Natural killer cell (primary cell): ENCODE measurements around the gene ZCCHC10. TPM values are rescaled to one million over a fixed set of nuclear protein-coding genes. Genes with fewer than 3 reads are reported as not detected.

Experiments used
- ATAC-seq, 3 donors: fragments of 150-1000 bp in 2 of 3; fragments of 200-7000 bp in 1 of 3; cut with Tn5 transposase; 1 replicate in 1 of 3; 2 replicates in 2 of 3; pipeline ENCODE4 v1.10.0; 2021; ENCODE audit warnings: mild to moderate bottlenecking in 2 of 3, moderate library complexity in 2 of 3
- DNase-seq, 2 donors: peaks; one replicate each; pipeline versions ENCODE4 v3.0.0 to v3.0.0-alpha.2; 2013 to 2021; ENCODE audit warnings: mixed read lengths in 1 of 2
- H3K27ac ChIP-seq: one replicate; pipeline ENCODE4 v1.5.1; 2013; ENCODE audit warnings: mild to moderate bottlenecking, low read length
- H3K27me3 ChIP-seq: one replicate; pipeline ENCODE4 v1.6.1; 2013; ENCODE audit warnings: low read length; ENCODE audit not compliant: control insufficient read depth, insufficient read depth
- H3K36me3 ChIP-seq: one replicate; pipeline ENCODE4 v1.6.1; 2013; ENCODE audit warnings: low read length; ENCODE audit not compliant: control insufficient read depth, insufficient read depth
- H3K4me1 ChIP-seq: one replicate; pipeline ENCODE4 v1.6.1; 2013; ENCODE audit warnings: low read length; ENCODE audit not compliant: control insufficient read depth, insufficient read depth
- H3K4me3 ChIP-seq: one replicate; pipeline ENCODE4 v1.5.1; 2013; ENCODE audit warnings: low read length
- H3K9me3 ChIP-seq: one replicate; pipeline ENCODE4 v1.6.1; 2013; ENCODE audit warnings: low read length; ENCODE audit not compliant: control insufficient read depth, insufficient read depth
- H3K27ac Mint-ChIP-seq, 2 donors: one replicate each; pipeline ENCODE4 v1.8.0; 2022; ENCODE audit warnings: mild to moderate bottlenecking in 2 of 2, mixed read lengths in 2 of 2, moderate library complexity in 1 of 2
- H3K27me3 Mint-ChIP-seq, 2 donors: one replicate each; pipeline ENCODE4 v1.8.0; 2022; ENCODE audit warnings: low read depth in 2 of 2, mixed read lengths in 2 of 2
- H3K36me3 Mint-ChIP-seq: one replicate; pipeline ENCODE4 v1.8.0; 2022; ENCODE audit warnings: mixed read lengths
- H3K4me1 Mint-ChIP-seq, 2 donors: one replicate each; pipeline ENCODE4 v1.8.0; 2022; ENCODE audit warnings: mixed read lengths in 2 of 2
- H3K4me3 Mint-ChIP-seq: one replicate; pipeline ENCODE4 v1.8.0; 2022; ENCODE audit warnings: mild to moderate bottlenecking, moderate library complexity, mixed read lengths
- H3K9me3 Mint-ChIP-seq, 2 donors: one replicate each; pipeline ENCODE4 v1.8.0; 2022; ENCODE audit warnings: mixed read lengths in 2 of 2
- WGBS: methylation state at CpG from one replicate; pipeline ENCODE4 v1.1.7; 2013; ENCODE audit warnings: missing lambda C conversion rate; ENCODE audit not compliant: insufficient coverage; 5-methylcytosine and 5-hydroxymethylcytosine counted together
- intact Hi-C: fragments of 100-400 bp; cut with micrococcal nuclease; formaldehyde crosslinking; loops from one replicate; pipeline ENCODE4 v1.14.2; 2022
- total RNA-seq, 4 donors: library from RNA; stranded (reverse); fragments of 120-200 nt in 1 of 4; gene quantifications; one replicate each; pipeline versions ENCODE4 v1.2.3 to v1.2.4, GENCODE V29; 2013 to 2022
- TF ChIP-seq, protein P1 (sequence below): fragments of 200-600 bp; IDR thresholded peaks from one replicate; pipeline ENCODE4 v1.8.0; 2022; ENCODE audit warnings: antibody characterized with exemption

Gene ZCCHC10
- total RNA-seq, 3 donors from 2014 or later (not counting 1 experiment from before 2014, with no cell fraction given) = 18.4 to 20.5 (median 20.4) TPM

DNA sequence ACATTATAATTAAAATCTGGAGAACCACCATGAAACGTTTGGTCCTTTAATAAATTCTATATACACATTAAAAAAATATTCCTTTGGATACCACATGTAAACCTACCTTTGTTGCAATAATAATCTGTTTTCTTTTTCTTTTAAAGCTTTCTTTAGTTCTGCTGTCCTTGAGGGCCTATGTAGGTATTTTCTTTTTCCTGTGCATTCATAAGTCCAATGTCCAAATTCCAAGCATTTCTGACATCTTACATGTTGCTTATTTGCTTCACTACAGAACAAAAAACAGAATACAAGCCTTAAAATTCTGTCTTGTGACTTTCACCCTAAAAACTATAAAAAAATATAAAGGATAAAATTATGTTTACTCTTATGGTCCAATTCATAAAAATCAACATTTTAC lies 19.7 kb downstream of the ZCCHC10 start:
- no peaks in the 10 kb centered on the region for H3K36me3 Mint-ChIP-seq
- no CpG with 5 or more reads among the region's 1 CpG for WGBS
- no peaks in the 10 kb centered on the region for H3K27me3 ChIP-seq
- H3K27me3 Mint-ChIP-seq = no peaks in the 10 kb centered on the region
- H3K36me3 ChIP-seq = peaks cover 35% of the 10 kb centered on the region
- H3K4me1 ChIP-seq = no peaks in the 10 kb centered on the region
- H3K4me3 ChIP-seq = no peak overlapping the region
- ATAC-seq = no peak
- TF ChIP-seq, protein P1, sequence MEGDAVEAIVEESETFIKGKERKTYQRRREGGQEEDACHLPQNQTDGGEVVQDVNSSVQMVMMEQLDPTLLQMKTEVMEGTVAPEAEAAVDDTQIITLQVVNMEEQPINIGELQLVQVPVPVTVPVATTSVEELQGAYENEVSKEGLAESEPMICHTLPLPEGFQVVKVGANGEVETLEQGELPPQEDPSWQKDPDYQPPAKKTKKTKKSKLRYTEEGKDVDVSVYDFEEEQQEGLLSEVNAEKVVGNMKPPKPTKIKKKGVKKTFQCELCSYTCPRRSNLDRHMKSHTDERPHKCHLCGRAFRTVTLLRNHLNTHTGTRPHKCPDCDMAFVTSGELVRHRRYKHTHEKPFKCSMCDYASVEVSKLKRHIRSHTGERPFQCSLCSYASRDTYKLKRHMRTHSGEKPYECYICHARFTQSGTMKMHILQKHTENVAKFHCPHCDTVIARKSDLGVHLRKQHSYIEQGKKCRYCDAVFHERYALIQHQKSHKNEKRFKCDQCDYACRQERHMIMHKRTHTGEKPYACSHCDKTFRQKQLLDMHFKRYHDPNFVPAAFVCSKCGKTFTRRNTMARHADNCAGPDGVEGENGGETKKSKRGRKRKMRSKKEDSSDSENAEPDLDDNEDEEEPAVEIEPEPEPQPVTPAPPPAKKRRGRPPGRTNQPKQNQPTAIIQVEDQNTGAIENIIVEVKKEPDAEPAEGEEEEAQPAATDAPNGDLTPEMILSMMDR = no peak
- no peak overlapping the region for H3K27ac ChIP-seq
- intact Hi-C loops = no loop called here
- H3K4me3 Mint-ChIP-seq = no peak overlapping the region
- DNase-seq = no peak
- H3K9me3 ChIP-seq = no peaks in the 10 kb centered on the region
- H3K9me3 Mint-ChIP-seq = no peaks in the 10 kb centered on the region
- no peaks in the 10 kb centered on the region for H3K4me1 Mint-ChIP-seq
- no peak overlapping the region for H3K27ac Mint-ChIP-seq

DNA sequence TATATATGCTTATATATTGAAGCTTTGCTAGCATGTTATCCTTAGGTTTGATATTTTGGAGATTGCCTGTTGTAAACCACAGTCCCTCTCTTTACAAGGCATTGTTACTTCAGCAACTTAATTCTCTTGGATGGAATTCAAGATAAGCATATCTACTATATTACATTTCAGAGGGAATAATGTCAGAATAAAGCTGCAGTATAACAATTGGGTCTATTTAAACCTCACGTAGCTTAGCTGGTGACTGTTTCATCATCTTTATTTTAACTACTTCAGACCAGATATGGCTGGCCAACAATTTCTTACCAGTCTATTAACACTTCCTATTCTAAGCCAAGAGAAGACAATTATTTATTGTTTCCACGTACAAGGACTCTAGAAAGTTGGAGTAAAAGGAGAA lies 27.1 kb downstream of the ZCCHC10 start:
- intact Hi-C loops = no loop called here
- Histone ChIP-seq H3K4me3 (no peak overlapping the region), H3K4me1 (no peaks in the 10 kb centered on the region), H3K36me3 (peaks cover 23% of the 10 kb centered on the region), H3K27me3 (no peaks in the 10 kb centered on the region), H3K27ac (no peak overlapping the region), H3K9me3 (no peaks in the 10 kb centered on the region)
- DNase-seq (no peak), ATAC-seq (no peak)
- no peaks in the 10 kb centered on the region for H3K36me3 Mint-ChIP-seq
- TF ChIP-seq, protein P1 = no peak
- no peaks in the 10 kb centered on the region for H3K9me3 Mint-ChIP-seq
- H3K27me3 Mint-ChIP-seq = no peaks in the 10 kb centered on the region
- no peak overlapping the region for H3K27ac Mint-ChIP-seq
- H3K4me1 Mint-ChIP-seq = no peaks in the 10 kb centered on the region
- H3K4me3 Mint-ChIP-seq = no peak overlapping the region
- WGBS = 75% methylated on average over 2 of the region's 2 CpGs

DNA sequence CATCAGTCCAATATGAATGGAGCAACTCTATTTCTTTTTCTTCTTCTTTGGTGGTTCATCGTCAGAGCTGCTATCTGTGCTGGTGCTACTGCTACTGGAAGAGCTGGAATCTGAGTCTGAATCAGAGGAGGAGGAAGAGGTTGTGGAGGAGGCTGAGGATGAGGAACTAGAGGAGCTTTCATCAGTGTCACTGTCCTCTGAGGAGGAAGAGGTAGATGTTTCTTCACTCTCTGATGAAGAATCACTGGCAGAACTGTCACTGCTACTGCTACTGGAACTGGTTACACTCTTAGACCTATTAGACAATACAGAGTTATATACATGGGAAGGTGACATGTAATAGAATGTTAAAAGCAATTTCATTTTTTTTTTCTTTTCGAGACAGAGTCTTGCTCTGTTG lies 27.8 kb downstream of the ZCCHC10 start:
- TF ChIP-seq, protein P1 = no peak
- 100% methylated on average over 2 of the region's 2 CpGs for WGBS
- Histone ChIP-seq H3K36me3 (peaks cover 19% of the 10 kb centered on the region), H3K4me3 (no peak overlapping the region), H3K4me1 (no peaks in the 10 kb centered on the region), H3K27ac (no peak overlapping the region), H3K27me3 (no peaks in the 10 kb centered on the region), H3K9me3 (no peaks in the 10 kb centered on the region)
- Mint-ChIP-seq H3K36me3 (no peaks in the 10 kb centered on the region), H3K4me1 (no peaks in the 10 kb centered on the region), H3K4me3 (no peak overlapping the region), H3K9me3 (no peaks in the 10 kb centered on the region), H3K27me3 (no peaks in the 10 kb centered on the region), H3K27ac (peak overlapping the region in 1 of 2 donors; percentile 27)
- ATAC-seq (no peak), DNase-seq (no peak)
- intact Hi-C loops = no loop called here

DNA sequence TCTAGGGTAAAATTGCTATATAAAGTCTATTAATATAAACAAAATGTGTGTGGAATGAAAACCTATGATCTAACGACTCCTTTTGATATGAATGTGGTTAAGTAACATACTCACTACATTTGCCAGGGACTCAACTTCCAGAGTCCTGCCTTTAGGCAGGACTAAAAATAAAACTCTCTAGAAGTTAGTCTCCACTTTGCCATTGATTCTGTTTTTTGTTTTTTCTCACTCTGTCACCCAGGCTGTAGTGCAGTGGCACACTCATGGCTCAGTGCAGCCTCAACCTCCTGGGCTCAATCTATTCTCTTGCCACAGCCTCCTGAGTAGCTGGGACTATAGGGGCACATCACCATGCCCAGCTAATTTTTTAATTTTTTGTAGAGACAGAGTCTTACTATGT lies 30.0 kb downstream of the ZCCHC10 start:
- Histone ChIP-seq H3K9me3 (no peaks in the 10 kb centered on the region), H3K4me1 (no peaks in the 10 kb centered on the region), H3K27me3 (no peaks in the 10 kb centered on the region), H3K36me3 (peaks cover 7% of the 10 kb centered on the region), H3K27ac (no peak overlapping the region), H3K4me3 (no peak overlapping the region)
- TF ChIP-seq, protein P1 = no peak
- Mint-ChIP-seq H3K36me3 (no peaks in the 10 kb centered on the region), H3K9me3 (no peaks in the 10 kb centered on the region), H3K4me1 (no peaks in the 10 kb centered on the region), H3K27ac (peak overlapping the region in 1 of 2 donors; percentile 18), H3K27me3 (no peaks in the 10 kb centered on the region), H3K4me3 (no peak overlapping the region)
- ATAC-seq (no peak), DNase-seq (no peak)
- intact Hi-C loops = no loop called here
- no CpG with 5 or more reads among the region's 1 CpG for WGBS
